ENCODE results near the gene PALM.

The PALM gene

DNA sequence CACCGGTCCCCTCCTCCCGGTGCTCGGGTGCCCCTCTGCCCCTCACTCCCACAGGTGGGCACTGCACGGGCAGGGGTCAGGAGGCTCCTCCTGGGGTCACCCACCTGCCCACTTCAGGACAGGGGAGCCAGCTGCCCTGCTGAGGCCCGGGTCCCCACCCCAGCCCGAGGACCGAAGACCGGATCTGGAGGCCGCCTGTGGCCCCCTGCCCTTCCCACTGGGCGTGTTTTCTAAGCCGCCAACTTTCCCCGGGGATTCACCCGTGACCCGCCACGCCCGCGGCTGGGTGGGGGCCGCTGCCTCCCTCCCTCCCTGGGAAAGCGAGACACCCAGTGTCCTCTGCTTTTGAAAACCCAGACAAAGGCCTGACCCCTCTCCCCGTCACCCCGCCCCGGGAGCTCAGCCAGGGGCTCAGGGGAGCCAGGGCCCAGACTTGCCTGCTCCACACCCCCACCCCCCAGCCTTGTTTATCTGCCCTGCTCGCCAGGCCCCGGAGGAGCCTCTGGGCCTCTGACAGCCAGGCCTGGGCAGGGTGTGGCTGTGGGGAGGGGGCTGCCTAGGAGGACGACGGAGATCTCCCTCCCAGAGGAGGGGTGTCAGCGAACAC, 1.3 kb downstream of the PALM start:
- TF ChIP-seq, protein P1, sequence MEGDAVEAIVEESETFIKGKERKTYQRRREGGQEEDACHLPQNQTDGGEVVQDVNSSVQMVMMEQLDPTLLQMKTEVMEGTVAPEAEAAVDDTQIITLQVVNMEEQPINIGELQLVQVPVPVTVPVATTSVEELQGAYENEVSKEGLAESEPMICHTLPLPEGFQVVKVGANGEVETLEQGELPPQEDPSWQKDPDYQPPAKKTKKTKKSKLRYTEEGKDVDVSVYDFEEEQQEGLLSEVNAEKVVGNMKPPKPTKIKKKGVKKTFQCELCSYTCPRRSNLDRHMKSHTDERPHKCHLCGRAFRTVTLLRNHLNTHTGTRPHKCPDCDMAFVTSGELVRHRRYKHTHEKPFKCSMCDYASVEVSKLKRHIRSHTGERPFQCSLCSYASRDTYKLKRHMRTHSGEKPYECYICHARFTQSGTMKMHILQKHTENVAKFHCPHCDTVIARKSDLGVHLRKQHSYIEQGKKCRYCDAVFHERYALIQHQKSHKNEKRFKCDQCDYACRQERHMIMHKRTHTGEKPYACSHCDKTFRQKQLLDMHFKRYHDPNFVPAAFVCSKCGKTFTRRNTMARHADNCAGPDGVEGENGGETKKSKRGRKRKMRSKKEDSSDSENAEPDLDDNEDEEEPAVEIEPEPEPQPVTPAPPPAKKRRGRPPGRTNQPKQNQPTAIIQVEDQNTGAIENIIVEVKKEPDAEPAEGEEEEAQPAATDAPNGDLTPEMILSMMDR (IDR thresholded peaks at IDR 0.05; ENCODE audit: extremely low read depth, insufficient read depth, missing control alignments), result no peak
- DNase-seq (ENCODE audit: low spot score), result no peak
- in situ Hi-C loops (cut with MboI; ENCODE audit: low pct_unique_long_range_greater_than_20kb, low sequenced_read_pairs, unreplicated experiment), result no loop called here

DNA sequence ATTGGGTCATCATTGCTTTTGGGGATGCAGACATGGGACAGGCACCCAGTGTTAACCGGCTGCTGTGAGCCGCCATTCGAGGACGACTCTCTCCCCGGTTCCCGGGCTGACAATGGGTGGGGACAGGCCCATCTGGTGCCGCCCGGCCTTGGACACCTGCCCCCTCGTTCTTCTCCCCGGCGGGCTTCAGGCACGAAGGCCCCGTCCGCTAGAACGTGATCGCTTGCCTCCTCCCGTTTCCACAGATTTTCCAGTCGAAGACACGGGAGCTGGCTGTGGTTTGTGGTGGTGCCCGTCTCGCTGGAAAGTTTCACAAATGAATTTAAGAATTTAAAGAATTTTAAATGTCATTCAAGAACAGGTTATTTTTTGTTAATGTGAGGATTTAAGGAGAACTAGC, 2.0 kb downstream of the PALM start:
- TF ChIP-seq, protein P1 (IDR thresholded peaks at IDR 0.05; ENCODE audit: extremely low read depth, insufficient read depth, missing control alignments), result no peak
- no peak for DNase-seq (ENCODE audit: low spot score)
- in situ Hi-C loops (cut with MboI; ENCODE audit: low pct_unique_long_range_greater_than_20kb, low sequenced_read_pairs, unreplicated experiment), result no loop called here

DNA sequence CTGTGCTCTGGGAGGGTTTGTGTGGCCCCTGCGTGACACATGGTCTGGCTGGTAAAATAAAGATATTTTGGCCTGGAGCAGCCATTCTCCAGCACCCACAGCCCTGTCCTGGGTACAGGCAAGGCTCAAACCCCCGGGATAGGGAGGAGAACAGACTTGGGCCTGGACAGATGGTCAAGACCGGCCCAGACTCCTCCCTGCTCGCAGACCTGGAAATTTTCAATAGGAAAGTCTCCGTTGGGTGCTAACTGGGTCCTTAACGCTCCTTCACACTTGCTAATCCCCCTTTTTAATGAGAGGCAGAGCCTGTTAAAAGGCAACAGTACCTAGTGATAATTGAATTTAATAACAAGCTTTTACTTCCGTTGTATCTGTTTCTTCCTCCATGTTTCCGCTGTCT, 2.5 kb downstream of the PALM start:
- in situ Hi-C loops (cut with MboI; ENCODE audit: low pct_unique_long_range_greater_than_20kb, low sequenced_read_pairs, unreplicated experiment), result no loop called here
- DNase-seq (ENCODE audit: low spot score), result no peak

DNA sequence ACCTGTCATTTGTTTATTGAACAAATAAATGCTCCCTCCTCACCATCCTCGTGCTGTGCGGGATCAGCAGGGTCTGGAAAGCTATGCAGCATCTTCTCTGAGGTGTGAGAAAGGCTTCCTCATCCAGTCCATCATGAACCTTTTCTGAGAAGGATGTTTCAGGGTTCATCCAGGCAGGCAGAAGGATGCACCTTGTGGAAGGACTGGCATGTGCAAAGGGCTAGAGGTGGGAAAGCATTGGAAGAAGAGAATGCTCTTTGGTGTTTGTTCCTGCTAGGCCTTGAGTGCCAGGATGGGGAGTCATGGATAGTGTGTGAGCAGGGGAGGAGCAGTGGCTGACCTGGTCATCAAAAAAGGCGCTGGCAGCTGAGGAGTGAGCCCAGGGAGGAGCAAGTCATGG, 6.6 kb downstream of the PALM start:
- TF ChIP-seq, protein P1 (IDR thresholded peaks at IDR 0.05; ENCODE audit: extremely low read depth, insufficient read depth, missing control alignments), result no peak
- DNase-seq (ENCODE audit: low spot score), result no peak
- in situ Hi-C loops (cut with MboI; ENCODE audit: low pct_unique_long_range_greater_than_20kb, low sequenced_read_pairs, unreplicated experiment), result no loop called here

More for the DNA sequence above, 2.5 kb downstream of the PALM start:
- TF ChIP-seq, protein P1 (IDR thresholded peaks at IDR 0.05; ENCODE audit: extremely low read depth, insufficient read depth, missing control alignments), result no peak

DNA sequence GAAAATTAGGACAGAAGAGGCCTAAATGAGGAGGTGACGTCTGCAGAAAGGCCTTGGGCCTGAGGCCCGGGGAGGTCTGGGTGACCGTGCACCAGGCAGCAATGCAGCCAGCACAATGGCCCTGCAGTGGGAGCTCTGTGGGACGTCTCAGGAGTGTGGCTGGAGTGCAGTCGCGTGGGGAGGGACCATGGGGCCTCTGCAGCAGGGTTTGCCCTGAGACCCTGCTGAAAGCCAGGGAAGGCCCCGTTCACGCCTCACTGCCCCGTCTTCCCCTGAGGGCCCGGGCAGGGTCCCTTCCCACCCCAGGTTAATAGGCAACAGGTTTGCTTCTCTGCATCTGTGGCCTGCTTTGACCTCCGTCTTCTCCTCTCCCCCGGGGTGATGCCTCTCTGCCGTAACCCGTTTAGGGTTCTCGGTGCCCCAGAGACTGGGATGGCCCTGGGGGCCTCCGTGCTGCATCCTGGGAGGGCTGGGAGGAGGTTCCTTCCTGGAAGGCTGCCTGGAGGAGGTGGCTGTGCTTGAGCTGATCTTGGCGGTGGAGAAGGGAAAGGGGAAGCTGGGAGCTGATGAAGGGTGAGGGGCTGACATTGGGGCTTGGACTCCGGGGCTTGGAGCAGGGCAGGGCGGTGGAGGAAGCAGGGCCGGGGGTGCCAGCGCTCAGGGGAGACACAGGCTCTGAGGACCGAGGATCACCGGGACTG, 9.7 kb downstream of the PALM start:
- DNase-seq (ENCODE audit: low spot score), result no peak
- TF ChIP-seq, protein P1 (IDR thresholded peaks at IDR 0.05; ENCODE audit: extremely low read depth, insufficient read depth, missing control alignments), result no peak
- in situ Hi-C loops (cut with MboI; ENCODE audit: low pct_unique_long_range_greater_than_20kb, low sequenced_read_pairs, unreplicated experiment), result no loop called here

DNA sequence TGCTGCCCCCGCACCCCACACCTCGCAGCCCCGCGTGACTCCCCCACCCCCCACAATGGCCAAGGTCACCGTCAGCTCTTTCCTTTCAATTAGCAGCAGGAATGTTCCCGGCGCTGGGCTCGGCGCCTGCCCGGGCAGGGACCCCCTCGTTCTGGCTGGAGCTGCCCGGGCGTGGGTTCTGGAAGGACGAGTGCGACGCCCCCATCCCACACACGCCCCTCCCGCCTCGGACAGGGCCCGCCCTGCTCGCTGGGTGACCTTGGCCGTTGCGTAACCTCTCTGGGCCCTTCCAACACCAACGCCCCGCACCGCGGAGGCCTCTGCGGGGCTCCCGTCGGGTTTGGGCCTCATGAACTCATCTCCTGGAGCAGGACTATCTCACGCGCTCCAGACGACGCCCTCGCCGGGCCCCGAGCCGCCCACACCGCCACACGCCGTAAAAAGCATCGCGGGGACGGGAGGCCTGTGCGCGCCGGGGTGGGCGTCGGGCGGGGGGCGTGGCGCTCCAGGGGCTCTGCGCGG, 10.3 kb downstream of the PALM start:
- in situ Hi-C loops (cut with MboI; ENCODE audit: low pct_unique_long_range_greater_than_20kb, low sequenced_read_pairs, unreplicated experiment), result no loop called here
- DNase-seq (ENCODE audit: low spot score), result no peak
- TF ChIP-seq, protein P1 (IDR thresholded peaks at IDR 0.05; ENCODE audit: extremely low read depth, insufficient read depth, missing control alignments), result no peak

All from GM13977 (cell line).